ENCODE measurements around the gene EEPD1. TPM values are rescaled to one million over a fixed set of nuclear protein-coding genes. Genes with fewer than 3 reads are reported as not detected.

EEPD1 gene
- total RNA-seq, 4 donors from 2014 or later: 19.0 to 34.2 (median 20.8) TPM

GRCh38 chr7:36132012-36132411, 21.0 kb upstream of the EEPD1 start:
- no peak for DNase-seq (ENCODE audit: low spot score in 2 of 2)
- no peak overlapping the region for H3K4me3 ChIP-seq (ENCODE audit: low read depth, poor library complexity, severe bottlenecking)
- intact Hi-C loops (cut with DNase I; ENCODE audit: low total_unique reads): no loop called here
- 96 to 97% methylated on average over 8 of the region's 8 CpGs for WGBS, 2 donors
- no peak for TF ChIP-seq POLR2A (IDR thresholded peaks at IDR 0.05)
- no peak for TF ChIP-seq CTCF (IDR thresholded peaks at IDR 0.05)

- WGBS, 2 donors: 94 to 98% methylated on average over 4 of the region's 4 CpGs
- TF ChIP-seq CTCF (IDR thresholded peaks at IDR 0.05): no peak
- no peak for TF ChIP-seq POLR2A (IDR thresholded peaks at IDR 0.05)
- intact Hi-C loops (cut with DNase I; ENCODE audit: low total_unique reads): no loop called here
- DNase-seq (ENCODE audit: low spot score in 2 of 2): no peak
- no peak overlapping the region for H3K4me3 ChIP-seq (ENCODE audit: low read depth, poor library complexity, severe bottlenecking)
Observed at GRCh38 chr7:36135700-36136099, 17.4 kb upstream of the EEPD1 start.

- H3K4me3 ChIP-seq (ENCODE audit: low read depth, poor library complexity, severe bottlenecking): no peak overlapping the region
- intact Hi-C loops (cut with DNase I; ENCODE audit: low total_unique reads): no loop called here
- TF ChIP-seq POLR2A (IDR thresholded peaks at IDR 0.05) (no peak), CTCF (IDR thresholded peaks at IDR 0.05) (no peak)
- no peak for DNase-seq (ENCODE audit: low spot score in 2 of 2)
Observed at GRCh38 chr7:36137258-36137657, 15.8 kb upstream of the EEPD1 start.

- no peak overlapping the region for H3K4me3 ChIP-seq (ENCODE audit: low read depth, poor library complexity, severe bottlenecking)
- 67 to 84% methylated on average over 2 of the region's 2 CpGs for WGBS, 2 donors
- DNase-seq (ENCODE audit: low spot score in 2 of 2): no peak
- intact Hi-C loops (cut with DNase I; ENCODE audit: low total_unique reads): no loop called here
- TF ChIP-seq CTCF (IDR thresholded peaks at IDR 0.05) (no peak), POLR2A (IDR thresholded peaks at IDR 0.05) (no peak)
Observed at GRCh38 chr7:36137754-36138153, 15.3 kb upstream of the EEPD1 start.

GRCh38 chr7:36138209-36138608, 14.8 kb upstream of the EEPD1 start:
- no peak for DNase-seq (ENCODE audit: low spot score in 2 of 2)
- 88 to 90% methylated on average over 5 of the region's 5 CpGs for WGBS, 2 donors
- H3K4me3 ChIP-seq (ENCODE audit: low read depth, poor library complexity, severe bottlenecking): no peak overlapping the region
- intact Hi-C loops (cut with DNase I; ENCODE audit: low total_unique reads): no loop called here
- TF ChIP-seq CTCF (IDR thresholded peaks at IDR 0.05) (no peak), POLR2A (IDR thresholded peaks at IDR 0.05) (no peak)

GRCh38 chr7:36141351-36141750, 11.7 kb upstream of the EEPD1 start:
- no peak for DNase-seq (ENCODE audit: low spot score in 2 of 2)
- 95 to 97% methylated on average over 1 of the region's 1 CpG for WGBS, 2 donors
- intact Hi-C loops (cut with DNase I; ENCODE audit: low total_unique reads): no loop called here
- TF ChIP-seq POLR2A (IDR thresholded peaks at IDR 0.05) (no peak), CTCF (IDR thresholded peaks at IDR 0.05) (no peak)
- no peak overlapping the region for H3K4me3 ChIP-seq (ENCODE audit: low read depth, poor library complexity, severe bottlenecking)
